Pancreas (tissue), 10 donors: Measurements from ENCODE around the gene HAUS7. TPM values are rescaled to one million over a fixed set of nuclear protein-coding genes. Genes with fewer than 3 reads are reported as not detected.

ENCODE experiments used
- ATAC-seq, 4 donors: fragments of 200-7000 bp; cut with Tn5 transposase; one replicate each; pipeline versions ENCODE4 v1.8.0 to v1.9.1; 2020; ENCODE audit warnings: mild to moderate bottlenecking in 4 of 4, moderate library complexity in 4 of 4
- DNase-seq, 6 donors: peaks; one replicate each; pipeline ENCODE4 v3.0.0-alpha.2; 2020
- FAIRE-seq: peaks from 2 replicates; lab custom pipeline; 2012; peaks lifted over from hg19 to GRCh38; lab: Jason Lieb, UNC
- H3K27ac ChIP-seq, 4 donors: fragments of 200-600 bp; sonication (generic); 1 replicate in 3 of 4; 2 replicates in 1 of 4; pipeline versions ENCODE4 v1.5.0 to v1.8.0; 2020
- H3K27me3 ChIP-seq, 4 donors: fragments of 200-600 bp; one replicate each; pipeline ENCODE4 v1.8.0; 2021
- H3K36me3 ChIP-seq, 3 donors: fragments of 200-600 bp; sonication (generic) in 1 of 3; one replicate each; pipeline versions ENCODE4 v1.5.0 to v1.8.0; 2020 to 2021
- H3K4me1 ChIP-seq, 3 donors: fragments of 200-600 bp; one replicate each; pipeline ENCODE4 v1.8.0; 2021
- H3K4me3 ChIP-seq, 4 donors: fragments of 200-600 bp; sonication (generic) in 2 of 4; one replicate each; pipeline versions ENCODE4 v1.5.0 to v1.8.0; 2020 to 2021
- H3K9me3 ChIP-seq, 4 donors: fragments of 200-600 bp; one replicate each; pipeline ENCODE4 v1.8.0; 2021
- WGBS, 2 donors: extraction: QIAGEN DNeasy Blood & Tissue Kit; methylation state at CpG; one replicate each; pipeline ENCODE4 v1.1.7; 2013; 5-methylcytosine and 5-hydroxymethylcytosine counted together
- intact Hi-C, 3 donors: fragments of 100-400 bp; cut with DNase I; formaldehyde crosslinking; loops; one replicate each; pipeline versions ENCODE4 v1.11.1 to v1.14.2; 2022
- polyA plus RNA-seq, 2 donors: library from polyadenylated mRNA; stranded (reverse); fragments of 200-250 nt; gene quantifications; one replicate each; pipeline ENCODE4 v1.2.3, GENCODE V29; 2013
- total RNA-seq, 6 donors: library from RNA; stranded (reverse); fragmentation: NEBNext Ultra II Directional in 4 of 6; extraction: Animal tissue kit (Norgen Biotek cat#: 25700) in 4 of 6; gene quantifications; one replicate each; pipeline versions ENCODE4 v1.2.1 to v1.2.4, GENCODE V29; 2021 to 2023
- TF ChIP-seq, protein P1 (sequence below), 4 donors: fragments of 200-600 bp; sonication (generic) in 3 of 4; IDR thresholded peaks; one replicate each; pipeline versions ENCODE4 v1.5.0 to v1.8.0; 2021; ENCODE audit warnings: antibody characterized with exemption in 4 of 4
- donor health status: healthy with polysubstance abuse.
- donor health status: DM: no; HTN: no; CAD: no; lungs with moderate emphysema.
- donor health status: DM: no; HTN: no; CAD: no.
- donor health status: control.
- donor health status: control.
- donor health status: Bipolar disorder and iron deficiency.
- donor health status: DM: yes; HTN: yes; CAD: no.
- donor health status: DM: no; HTN: no; CAD: no.
- donor health status: DM: no; HTN: no; CAD: no.
- donor health status: DM: yes; HTN: yes; CAD: no.

The HAUS7 gene
- total RNA-seq (10 to 100 TPM in 1 of 6 donors, 1 to 10 TPM in 5; 4.9 to 12.0 (median 8.7) TPM), polyA plus RNA-seq (10 to 100 TPM; 37.6 to 44.1 TPM)

DNA sequence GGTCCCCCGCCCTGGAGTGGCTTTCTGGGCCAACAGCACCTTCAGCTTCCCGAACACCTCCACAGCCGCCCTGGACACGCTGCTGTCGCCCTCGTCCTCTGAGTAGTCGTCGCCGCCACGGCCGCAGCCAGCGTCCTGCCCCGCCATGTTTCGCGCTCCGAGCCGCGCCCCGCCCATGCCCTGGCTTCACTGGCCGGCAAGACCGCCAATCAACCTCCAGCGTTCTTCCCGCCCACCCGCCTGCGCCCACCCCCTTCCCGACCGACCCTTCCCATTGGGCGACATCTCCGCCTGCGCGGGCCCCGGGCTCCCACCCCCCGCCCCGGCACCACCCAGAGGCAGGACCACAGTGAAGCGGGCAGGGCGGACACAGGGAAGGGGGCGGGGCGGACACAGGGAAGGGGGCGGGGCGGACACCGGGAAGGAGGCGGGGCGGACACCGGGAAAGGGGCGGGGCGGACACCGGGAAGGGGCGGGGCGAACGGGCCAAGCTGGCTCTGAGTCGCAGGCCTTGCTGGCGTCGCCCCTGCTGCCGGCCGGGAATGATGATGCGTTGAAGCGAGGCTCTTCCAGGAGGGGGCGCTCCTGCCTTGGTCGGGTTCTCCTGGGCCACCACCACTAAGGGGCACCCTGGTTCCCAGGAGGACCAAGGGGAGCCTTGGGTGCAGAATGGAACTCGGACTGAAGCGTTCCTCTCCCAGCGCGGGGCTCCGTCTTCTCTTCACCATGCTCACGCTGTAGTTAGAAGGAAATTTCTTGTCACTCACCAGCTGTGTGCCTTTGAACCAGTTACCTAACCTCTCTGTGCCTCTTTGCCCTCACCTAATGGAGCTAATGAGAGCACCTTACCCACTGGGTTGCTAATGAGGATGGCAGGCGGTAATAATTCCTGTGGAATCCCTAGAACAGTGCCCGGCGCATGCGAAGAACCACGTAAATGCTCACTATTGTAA is at the start of gene HAUS7:
TSS of gene HAUS7 (minus strand) at position 166 of the 953 bp plus-strand sequence. CDS start at position 147, 19 bp downstream.
- no peaks in the 10 kb centered on the region for H3K27me3 ChIP-seq
- peak within 1 kb of the TSS; percentile 40 to 70 (median 50) for H3K4me3 ChIP-seq
- FAIRE-seq, result no peak
- 9 to 27% methylated on average over 57 to 66 of the region's 70 CpGs for WGBS, 2 donors
- intact Hi-C loops, result no loop called here
- no peaks in the 10 kb centered on the region for H3K9me3 ChIP-seq
- ATAC-seq, result peak; percentile 88 to 92 (median 90)
- DNase-seq, result peak; percentile 83 to 93 (median 88)
- peak within 1 kb of the TSS in 2 of 4 donors; percentile 17 to 41 for H3K27ac ChIP-seq
- H3K4me1 ChIP-seq, result no peaks in the 10 kb centered on the region
- no peaks in the 10 kb centered on the region for H3K36me3 ChIP-seq
- TF ChIP-seq, protein P1, sequence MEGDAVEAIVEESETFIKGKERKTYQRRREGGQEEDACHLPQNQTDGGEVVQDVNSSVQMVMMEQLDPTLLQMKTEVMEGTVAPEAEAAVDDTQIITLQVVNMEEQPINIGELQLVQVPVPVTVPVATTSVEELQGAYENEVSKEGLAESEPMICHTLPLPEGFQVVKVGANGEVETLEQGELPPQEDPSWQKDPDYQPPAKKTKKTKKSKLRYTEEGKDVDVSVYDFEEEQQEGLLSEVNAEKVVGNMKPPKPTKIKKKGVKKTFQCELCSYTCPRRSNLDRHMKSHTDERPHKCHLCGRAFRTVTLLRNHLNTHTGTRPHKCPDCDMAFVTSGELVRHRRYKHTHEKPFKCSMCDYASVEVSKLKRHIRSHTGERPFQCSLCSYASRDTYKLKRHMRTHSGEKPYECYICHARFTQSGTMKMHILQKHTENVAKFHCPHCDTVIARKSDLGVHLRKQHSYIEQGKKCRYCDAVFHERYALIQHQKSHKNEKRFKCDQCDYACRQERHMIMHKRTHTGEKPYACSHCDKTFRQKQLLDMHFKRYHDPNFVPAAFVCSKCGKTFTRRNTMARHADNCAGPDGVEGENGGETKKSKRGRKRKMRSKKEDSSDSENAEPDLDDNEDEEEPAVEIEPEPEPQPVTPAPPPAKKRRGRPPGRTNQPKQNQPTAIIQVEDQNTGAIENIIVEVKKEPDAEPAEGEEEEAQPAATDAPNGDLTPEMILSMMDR (IDR thresholded peaks at IDR 0.05), result peak; percentile 29 to 39 (median 34)

DNA sequence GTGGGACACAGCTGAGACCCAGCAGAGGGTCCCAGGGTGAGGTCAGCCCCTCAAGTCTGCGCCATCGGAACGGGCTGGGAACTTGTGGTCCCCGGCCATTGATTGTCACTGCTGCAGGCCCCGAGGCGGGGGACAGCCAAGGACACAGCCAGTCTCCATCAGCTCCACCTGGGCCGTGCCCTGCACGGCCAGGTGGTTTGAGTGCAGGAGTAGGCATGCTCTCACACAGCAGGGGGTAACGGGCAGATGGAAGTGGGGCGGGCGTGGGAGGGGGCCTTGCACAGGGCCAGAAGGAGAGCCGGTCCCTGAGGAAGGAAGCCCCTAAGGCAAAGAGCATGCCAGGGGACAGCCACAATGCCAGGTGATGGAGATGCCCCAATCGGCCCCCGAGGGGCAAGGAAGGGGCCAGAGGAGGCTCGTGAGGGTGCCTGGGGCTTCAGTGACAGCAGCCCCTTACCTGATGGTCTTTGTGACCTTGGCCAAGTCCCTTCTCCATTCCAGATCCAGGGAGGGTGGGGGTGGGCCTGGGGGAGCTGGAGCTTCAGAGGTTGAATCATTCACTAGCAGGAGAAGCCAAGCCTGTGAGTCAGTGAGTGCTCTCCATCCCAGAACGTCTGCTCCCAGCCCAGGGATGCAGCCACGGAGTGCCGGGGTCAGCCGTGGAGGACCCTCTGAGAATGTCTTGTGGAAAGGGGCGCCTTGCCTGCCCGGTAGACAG is 49.4 kb upstream of the HAUS7 start:
- intact Hi-C loops, result no loop called here
- FAIRE-seq, result no peak

GRCh38 chrX:153517946-153518834 is 47.8 kb upstream of the HAUS7 start:
- FAIRE-seq (no peak), ATAC-seq (no peak), DNase-seq (no peak)
- Histone ChIP-seq H3K27ac (no peak overlapping the region), H3K9me3 (no peaks in the 10 kb centered on the region), H3K36me3 (no peaks in the 10 kb centered on the region), H3K4me1 (no peaks in the 10 kb centered on the region), H3K27me3 (peaks cover 0 to 26% (median 3%) of the 10 kb centered on the region in 4 donors), H3K4me3 (no peak overlapping the region)
- WGBS, 2 donors, result 3 to 34% methylated on average over 21 to 70 of the region's 70 CpGs
- TF ChIP-seq, protein P1 (IDR thresholded peaks at IDR 0.05), result no peak
- intact Hi-C loops, result no loop called here

More for the DNA sequence above, 49.4 kb upstream of the HAUS7 start:
- DNase-seq (no peak), ATAC-seq (no peak)
- Histone ChIP-seq H3K4me3 (no peak overlapping the region), H3K27me3 (peaks cover 0 to 24% (median 3%) of the 10 kb centered on the region in 4 donors), H3K36me3 (no peaks in the 10 kb centered on the region), H3K9me3 (no peaks in the 10 kb centered on the region), H3K27ac (no peak overlapping the region), H3K4me1 (no peaks in the 10 kb centered on the region)
- TF ChIP-seq, protein P1 (IDR thresholded peaks at IDR 0.05), result no peak
- WGBS, 2 donors, result 45 to 59% methylated on average over 21 of the region's 21 CpGs

GRCh38 chrX:153517423-153517822 is 47.0 kb upstream of the HAUS7 start, which contains the start of gene ATP2B3:
TSS of gene ATP2B3 (plus strand) at chrX:153517642. CDS start at chrX:153536248, 18,606 bp downstream.
- no peak for DNase-seq
- Histone ChIP-seq H3K36me3 (no peaks in the 10 kb centered on the region), H3K4me3 (no peak within 1 kb of the TSS), H3K27me3 (peaks cover 0 to 25% (median 3%) of the 10 kb centered on the region in 4 donors), H3K9me3 (no peaks in the 10 kb centered on the region), H3K27ac (no peak within 1 kb of the TSS), H3K4me1 (no peaks in the 10 kb centered on the region)
- TF ChIP-seq, protein P1 (IDR thresholded peaks at IDR 0.05), result no peak
- 3 to 16% methylated on average over 20 to 50 of the region's 50 CpGs for WGBS, 2 donors
- no peak for ATAC-seq
- intact Hi-C loops, result no loop called here
- FAIRE-seq, result no peak
